GM21717 (cell line): ENCODE measurements around the gene ANKHD1.

Experiments used
- ATAC-seq: cut with Tn5 transposase; IDR thresholded peaks from one replicate; pipeline ENCODE4 v1.9.1; 2021; ENCODE audit warnings: mild to moderate bottlenecking, moderate library complexity; ENCODE audit not compliant: unreplicated experiment

ANKHD1 gene

GRCh38 chr5:140557965-140558364 lies 156.3 kb downstream of the ANKHD1 start:
- no peak for ATAC-seq

DNA sequence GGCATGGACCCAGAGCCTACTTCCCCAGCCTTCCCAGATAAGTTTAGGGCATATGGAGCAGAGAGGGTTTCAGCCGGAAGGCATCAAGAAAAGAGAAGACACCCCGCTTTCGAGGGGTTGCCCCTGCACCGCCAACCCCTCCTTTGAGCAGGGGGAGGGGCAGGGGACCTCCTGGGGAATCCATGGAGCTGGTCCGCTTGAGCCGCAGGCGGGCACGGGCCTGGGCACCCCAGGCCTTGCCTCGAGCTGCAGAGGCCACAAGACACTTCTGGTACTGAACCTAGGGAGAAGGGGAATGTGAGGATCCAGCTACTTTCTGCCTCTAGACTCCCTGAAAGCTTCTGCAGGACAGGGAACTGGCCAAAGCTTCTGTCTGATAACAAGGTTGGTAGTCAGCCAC lies 156.9 kb downstream of the ANKHD1 start:
- ATAC-seq, result no peak

- ATAC-seq, result no peak
Observed at GRCh38 chr5:140560227-140560626, 158.6 kb downstream of the ANKHD1 start.

GRCh38 chr5:140561753-140562523 lies 160.3 kb downstream of the ANKHD1 start:
- no peak for ATAC-seq

DNA sequence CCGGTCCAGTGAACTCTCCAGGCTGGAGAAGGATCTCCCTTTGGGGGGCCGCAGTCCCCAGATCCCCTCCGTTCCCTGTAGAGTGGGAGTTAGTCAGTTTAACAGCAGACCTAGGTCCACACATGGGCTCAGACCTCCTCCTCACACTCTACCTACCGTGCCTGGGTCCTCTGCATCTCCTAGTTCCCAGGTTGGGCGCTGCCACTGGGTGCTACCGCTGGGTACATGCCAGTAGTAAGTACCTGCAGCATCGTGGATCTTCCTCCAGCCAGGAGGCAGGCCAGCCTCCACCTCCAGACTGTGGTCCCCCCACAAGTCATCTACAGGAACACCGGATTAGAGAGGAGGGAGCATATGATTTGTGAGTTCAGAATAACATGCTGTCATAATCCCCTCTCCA lies 162.0 kb downstream of the ANKHD1 start:
- ATAC-seq, result no peak

- peak; percentile 72 for ATAC-seq
Observed at GRCh38 chr5:140564196-140565023, 162.8 kb downstream of the ANKHD1 start, which contains the start of the genes APBB3 and SLC35A4. TSS of gene APBB3 (minus strand) at chr5:140564598. CDS start at chr5:140564245, 353 bp downstream. TSS of gene SLC35A4 (plus strand) at chr5:140564828. CDS start at chr5:140567170, 2,342 bp downstream.

DNA sequence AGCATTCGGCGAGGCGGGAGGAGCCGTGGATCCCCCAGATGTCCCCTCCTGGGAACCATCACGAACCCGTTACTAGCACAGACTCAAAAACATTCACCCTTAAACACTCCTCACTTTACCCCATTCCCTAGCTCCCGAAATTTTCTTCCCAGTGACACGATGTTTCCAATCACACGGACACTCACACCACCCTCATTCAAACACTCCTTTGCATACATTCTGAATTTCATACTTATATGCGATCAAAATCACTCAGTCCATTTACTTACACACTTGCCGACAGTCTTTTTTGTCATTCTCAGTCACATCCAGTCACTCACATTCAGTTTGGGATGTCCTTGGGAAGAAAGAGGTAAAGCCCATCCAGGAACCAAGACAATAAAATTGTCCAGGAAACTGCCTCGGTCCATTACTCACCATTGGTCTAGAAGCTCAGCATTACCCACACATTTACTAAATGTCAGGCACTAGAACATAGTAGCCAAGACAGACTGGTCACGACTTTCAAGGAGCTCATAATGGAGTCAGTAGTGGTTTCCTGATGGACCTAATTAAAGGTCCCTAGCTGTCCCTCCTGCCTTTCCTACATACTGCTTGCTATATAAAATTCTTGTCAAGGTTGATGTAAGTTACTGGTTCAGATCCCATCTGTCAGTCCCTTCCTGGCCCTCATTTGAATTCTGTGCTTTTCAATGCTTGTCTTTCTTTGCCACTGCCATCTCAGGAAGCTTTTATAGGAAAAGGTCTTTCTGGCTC lies 163.6 kb downstream of the ANKHD1 start:
- peak; percentile 1 for ATAC-seq

DNA sequence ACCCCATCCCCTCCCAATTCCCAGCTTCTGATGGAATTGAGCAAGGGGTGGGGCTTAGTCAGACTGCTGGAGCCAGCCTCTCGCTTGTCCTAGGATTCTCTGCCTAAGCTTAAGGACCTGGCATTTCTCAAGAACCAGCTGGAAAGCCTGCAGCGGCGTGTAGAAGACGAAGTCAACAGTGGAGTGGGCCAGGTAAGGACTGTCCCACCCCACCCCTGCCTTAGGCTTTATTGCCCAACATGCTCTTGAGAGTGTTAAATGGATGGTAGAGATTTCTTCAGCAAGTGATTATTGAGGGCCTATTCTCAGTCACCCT lies 164.1 kb downstream of the ANKHD1 start:
- ATAC-seq, result no peak

GRCh38 chr5:140566665-140567064 lies 165.0 kb downstream of the ANKHD1 start:
- no peak for ATAC-seq

GRCh38 chr5:140567136-140567818 lies 165.6 kb downstream of the ANKHD1 start:
- ATAC-seq, result no peak

GRCh38 chr5:140567871-140568270 lies 166.2 kb downstream of the ANKHD1 start:
- no peak for ATAC-seq

DNA sequence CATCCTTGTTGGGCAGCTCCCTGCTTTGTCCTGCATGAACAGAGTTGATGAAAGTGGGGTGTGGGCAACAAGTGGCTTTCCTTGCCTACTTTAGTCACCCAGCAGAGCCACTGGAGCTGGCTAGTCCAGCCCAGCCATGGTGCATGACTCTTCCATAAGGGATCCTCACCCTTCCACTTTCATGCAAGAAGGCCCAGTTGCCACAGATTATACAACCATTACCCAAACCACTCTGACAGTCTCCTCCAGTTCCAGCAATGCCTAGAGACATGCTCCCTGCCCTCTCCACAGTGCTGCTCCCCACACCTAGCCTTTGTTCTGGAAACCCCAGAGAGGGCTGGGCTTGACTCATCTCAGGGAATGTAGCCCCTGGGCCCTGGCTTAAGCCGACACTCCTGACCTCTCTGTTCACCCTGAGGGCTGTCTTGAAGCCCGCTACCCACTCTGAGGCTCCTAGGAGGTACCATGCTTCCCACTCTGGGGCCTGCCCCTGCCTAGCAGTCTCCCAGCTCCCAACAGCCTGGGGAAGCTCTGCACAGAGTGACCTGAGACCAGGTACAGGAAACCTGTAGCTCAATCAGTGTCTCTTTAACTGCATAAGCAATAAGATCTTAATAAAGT lies 166.9 kb downstream of the ANKHD1 start:
- no peak for ATAC-seq

- ATAC-seq, result no peak
Observed at GRCh38 chr5:140569197-140569596, 167.6 kb downstream of the ANKHD1 start.

DNA sequence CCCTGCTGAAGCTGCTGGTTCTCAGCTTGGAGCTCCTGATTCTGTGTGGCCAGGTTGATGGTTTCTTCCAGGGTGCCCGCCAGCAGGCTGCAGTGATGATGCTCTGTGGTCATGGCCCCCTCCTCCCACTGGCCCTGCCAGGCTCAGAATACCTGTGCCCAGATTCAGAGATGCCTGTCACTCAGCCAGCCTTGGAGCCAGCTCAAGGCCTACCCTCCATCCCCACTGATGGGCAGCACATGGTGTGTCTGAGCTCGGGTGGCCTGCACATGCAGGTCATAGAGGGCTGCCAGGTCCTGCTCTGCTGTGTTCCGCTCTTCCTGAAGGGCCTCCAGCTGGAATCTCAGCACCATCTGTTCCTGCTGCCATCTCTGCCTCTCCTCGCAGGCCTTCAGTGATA lies 168.4 kb downstream of the ANKHD1 start:
- no peak for ATAC-seq

- ATAC-seq, result no peak
Observed at GRCh38 chr5:140570488-140570887, 168.9 kb downstream of the ANKHD1 start.

DNA sequence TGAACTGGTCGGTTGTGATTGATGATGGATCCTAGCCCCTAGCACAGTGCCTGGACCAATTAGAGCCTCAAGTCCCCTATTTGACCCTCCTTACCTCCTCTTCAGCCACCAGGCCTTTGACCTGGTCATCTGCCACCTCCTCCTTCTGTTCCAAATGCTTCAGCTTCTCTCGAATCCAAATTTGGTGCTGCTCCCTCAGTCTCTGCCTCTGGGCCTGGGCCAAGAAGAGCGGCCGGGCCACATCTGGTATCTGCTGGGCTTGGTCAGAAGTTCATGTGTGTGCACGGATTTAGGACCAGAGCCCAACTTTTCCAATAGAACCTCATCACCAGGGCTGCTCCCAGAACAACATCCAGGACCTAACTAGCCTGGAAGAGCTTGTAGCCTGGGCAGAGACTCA lies 169.5 kb downstream of the ANKHD1 start:
- ATAC-seq, result no peak

- ATAC-seq, result no peak
Observed at GRCh38 chr5:140573683-140574082, 172.1 kb downstream of the ANKHD1 start.

DNA sequence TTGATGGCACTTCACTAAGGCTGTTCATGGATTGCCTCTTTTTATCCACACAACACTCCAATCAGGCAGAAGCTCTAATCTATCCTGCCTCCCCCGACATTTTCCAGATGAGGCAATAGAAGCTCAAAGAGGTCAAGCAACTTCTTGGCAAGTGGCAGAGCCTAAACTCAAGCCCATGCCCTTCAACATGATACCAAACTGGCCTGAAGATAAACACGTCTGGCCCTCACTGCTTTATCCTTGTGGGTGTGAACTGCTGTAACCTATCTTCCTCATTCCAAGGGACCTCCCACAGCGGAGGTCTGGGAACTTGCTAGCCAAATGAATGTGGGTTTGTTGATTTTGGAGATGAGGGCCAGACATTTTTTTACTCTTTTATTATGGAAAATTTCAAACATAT lies 172.5 kb downstream of the ANKHD1 start:
- no peak for ATAC-seq

GRCh38 chr5:140575309-140575708 lies 173.7 kb downstream of the ANKHD1 start:
- no peak for ATAC-seq

DNA sequence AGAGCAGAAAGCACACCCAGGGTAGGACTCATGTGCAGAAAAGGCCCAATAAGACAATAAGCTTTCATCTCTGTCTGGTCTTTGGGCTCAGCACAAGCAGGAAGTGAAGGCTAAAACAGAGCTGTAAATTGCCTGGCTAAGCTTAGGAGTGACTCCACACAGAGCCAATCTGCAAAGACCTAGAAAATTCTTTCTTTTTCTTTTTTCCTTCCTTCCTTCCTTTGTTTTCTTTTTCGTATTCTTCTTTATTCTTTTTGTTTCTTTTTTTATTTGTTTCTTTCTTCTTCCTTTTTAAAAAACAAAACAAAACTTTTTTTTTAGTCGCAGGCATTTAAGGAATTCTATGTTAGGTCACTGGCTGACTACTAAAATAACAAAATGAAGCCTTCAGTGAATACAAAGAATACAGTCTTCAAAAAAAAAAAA lies 175.2 kb downstream of the ANKHD1 start:
- ATAC-seq, result no peak
